SKM-1 treated with dmso at 0.1 percent for 144 hours (cell line): ENCODE results near the gene RSPRY1.
"Not testable (repeated sequence)": the region's sequence is repeated elsewhere in the genome, so short reads cannot be mapped to it uniquely, and the experiment has no call there.

ENCODE experiments used
- DNase-seq: peaks from one replicate; lab custom pipeline; 2025; ENCODE audit not compliant: unreplicated experiment; lab: John Stamatoyannopoulos, UW

RSPRY1 gene

GRCh38 chr16:57268804-57269800 is 83.0 kb downstream of the RSPRY1 start:
- DNase-seq, result no peak

DNA sequence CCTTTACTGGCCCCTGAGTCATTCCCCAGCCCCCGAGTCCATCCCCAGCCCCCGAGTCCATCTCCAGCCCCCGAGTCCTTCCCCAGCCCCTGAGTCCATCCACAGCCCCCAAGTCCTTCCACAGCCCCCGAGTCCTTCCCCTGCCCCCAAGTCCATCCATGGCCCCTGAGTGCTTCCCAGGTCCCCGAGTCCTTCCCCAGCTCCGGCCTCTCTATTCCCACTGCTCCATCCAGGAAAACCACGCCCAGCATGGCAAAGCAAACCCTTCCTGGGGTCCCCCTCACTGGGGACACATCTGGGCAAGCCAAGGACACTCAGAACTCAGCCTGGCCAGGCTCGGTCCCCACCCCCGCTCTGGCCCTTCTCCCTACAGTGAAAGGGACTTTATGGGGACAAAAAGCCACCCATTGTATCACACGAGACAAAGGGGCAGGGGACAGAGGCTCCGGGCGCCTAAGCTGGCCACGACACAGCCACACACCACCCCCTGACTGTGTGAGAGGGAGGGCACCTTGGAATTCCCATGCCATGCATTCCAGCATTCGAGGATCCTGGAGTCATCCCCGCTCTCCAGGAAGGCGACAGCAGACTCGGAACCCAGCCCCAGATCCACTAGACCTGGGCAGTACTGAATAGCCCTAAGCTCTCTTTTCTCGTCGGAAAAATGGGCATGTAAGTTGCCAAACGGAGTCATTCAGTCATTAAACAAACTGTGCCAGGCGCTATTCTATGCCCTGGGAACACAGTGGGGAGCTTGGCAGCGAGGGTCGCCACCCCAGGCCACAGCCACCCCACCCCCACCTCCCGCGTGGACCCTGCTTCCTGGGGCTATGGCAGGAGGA is 84.3 kb downstream of the RSPRY1 start:
- DNase-seq, result no peak

DNA sequence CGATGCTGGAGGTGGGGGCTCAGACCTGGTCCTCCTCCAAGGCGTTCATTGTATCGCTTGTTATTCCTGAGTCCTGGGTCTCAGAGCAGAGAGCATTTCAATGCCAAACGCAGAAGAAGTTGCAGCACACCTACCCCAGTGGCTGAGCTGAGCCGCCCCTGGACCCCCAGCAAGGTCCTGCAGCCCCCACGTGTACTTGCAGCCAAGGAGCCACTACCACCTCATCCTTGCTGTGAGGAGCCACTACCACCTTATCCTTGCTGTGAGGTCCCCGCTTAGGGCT is 84.9 kb downstream of the RSPRY1 start:
- no peak for DNase-seq

DNA sequence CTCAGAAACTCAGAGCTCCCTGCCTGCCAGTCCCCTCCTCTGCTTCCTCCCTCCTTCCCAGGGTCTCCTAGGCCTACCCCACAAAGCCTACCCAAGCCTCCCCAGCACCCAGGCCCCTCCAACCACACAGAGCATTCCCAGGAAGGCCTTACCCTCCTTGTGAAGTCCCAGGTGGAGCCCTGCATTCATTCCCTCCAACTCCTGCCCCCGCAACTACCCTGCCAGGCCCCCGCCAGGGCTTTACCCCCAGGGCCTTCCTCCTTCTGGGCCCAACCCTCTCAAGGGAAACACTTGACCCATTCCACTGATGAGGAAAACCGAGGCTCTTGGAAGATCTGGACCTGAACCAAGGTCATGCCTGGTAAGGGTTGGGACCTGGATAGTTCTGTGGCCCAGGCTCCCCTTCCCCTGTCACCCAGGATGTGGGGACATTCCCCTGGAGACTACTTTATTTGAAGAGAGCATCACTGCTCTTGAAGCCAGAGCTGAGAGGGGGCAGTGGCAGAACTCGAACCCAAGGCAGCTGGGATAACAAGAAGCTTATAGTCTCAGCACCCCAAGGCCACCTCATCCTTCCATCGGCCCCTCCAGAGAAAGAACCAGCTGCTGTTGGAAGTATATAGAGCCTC is 85.9 kb downstream of the RSPRY1 start:
- DNase-seq, result no peak

DNA sequence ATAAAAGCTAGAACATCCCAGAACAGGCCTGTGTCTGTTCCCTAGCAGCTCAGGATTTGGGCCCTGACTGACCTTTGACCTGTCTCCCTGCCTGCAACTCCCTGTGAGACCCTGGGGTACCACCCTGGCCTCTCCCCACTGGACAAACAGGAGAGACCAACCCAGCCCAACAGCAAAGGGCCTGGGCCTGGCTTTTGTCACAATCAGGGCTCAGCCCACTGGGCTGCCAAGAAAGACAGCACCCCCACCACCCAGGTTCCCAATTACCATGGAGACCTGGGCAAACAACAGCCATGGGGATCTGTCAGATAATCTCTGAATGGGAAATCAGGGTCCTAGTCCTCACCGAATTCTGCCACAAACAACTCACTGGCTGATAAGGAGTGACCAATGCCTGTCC is 87.2 kb downstream of the RSPRY1 start:
- DNase-seq, result no peak

GRCh38 chr16:57273826-57274225 is 87.7 kb downstream of the RSPRY1 start:
- DNase-seq, result no peak

- not testable (repeated sequence) for DNase-seq
Measured at GRCh38 chr16:57275946-57276345, 89.8 kb downstream of the RSPRY1 start.

DNA sequence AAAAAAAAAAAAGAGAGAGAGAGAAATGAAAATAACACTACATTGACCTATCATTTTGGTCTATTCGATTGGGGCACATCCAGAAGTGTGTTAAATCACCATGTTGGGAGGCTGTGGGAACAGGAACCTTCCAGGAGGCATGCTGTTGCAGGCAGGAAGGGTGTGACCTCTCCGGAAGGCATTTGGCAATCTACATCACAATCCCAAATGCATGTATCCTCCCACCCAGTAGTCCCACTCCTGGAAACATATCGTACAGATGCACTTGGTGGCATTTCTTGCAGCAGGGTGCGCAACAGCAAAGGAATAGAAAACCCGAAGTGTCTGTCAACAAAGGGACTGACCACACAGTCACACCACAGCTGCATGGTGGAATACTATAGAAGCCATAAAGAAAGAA is 90.5 kb downstream of the RSPRY1 start:
- no peak for DNase-seq

- peak; percentile 28 for DNase-seq
Measured at GRCh38 chr16:57277586-57277985, 91.5 kb downstream of the RSPRY1 start.

DNA sequence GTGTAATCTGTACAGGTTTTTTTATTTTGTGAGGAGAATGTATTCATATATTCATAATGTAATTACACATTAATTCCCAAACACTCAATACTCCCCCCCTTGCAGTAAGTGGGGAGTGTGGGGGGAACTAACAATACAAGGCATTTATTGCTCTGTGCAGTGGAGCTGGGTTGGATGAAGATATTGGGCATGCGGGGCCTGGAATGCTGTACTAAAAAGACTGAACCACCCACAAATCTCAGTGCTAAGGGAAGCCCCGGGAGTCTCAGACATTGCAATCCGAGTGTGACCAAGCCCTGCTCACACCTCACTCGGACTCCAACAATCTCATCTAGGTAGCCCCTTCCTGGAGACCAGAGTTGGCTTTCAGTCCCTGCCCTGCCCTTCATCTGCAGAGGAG is 92.4 kb downstream of the RSPRY1 start:
- no peak for DNase-seq

DNA sequence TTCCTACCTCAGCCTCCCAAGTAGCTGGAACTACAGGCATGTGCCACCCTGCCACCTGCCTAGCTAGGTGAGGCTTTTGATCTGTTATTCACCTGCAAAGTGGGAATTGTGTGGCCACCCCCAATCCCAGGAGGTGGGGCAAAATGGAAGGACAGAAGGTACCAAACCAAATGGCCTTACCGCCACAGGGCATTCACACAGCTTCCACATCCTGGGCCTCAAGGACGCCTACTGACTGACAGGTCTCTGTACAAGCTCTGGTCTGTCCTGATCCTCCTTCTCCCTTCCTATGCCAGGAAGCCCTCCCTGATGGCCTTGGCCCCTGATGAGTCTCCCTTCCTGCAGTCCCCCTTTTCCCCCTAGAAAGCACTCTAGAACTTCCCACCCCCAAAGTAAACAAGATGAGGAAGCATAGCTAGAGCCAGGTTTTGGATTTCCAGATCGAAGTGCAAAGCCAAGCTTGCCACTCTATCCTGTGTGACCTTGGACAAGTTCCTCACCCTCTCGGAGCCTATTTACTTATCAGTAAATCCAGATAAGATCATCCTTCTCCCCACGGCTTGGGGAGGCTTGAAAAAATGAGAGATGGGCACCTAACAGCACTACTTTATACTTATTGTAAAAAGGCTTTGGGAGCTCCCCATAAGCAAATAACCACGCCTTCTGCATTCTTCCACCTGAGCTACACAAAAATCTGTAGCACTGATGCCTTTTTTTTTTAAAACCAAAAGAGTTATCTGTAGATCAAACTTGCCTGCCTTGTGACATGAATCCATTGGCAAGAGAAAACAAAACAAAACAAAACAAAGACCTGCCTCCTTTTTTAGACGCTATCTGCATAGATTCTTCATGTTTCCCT is 93.9 kb downstream of the RSPRY1 start:
- DNase-seq, result no peak

DNA sequence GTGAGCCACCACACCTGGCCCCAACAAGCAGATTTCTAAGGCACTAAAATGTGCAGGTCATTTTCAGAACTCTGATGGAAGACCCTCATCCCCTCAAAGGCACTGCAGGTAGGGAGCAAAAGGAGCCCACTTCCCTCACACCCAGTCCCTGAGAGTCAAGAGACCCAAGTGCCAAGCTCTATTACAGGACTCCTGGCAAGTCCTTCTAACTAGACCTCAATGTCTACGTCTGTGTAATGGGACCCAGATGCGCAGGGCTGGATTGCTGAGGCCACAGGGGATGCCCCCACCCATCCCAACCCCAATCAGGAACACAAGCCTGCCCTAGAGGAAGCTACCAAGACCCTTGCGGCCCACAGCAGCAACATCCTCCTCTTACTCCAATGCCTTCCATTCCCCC is 95.7 kb downstream of the RSPRY1 start:
- DNase-seq, result no peak

GRCh38 chr16:57282510-57283213 is 96.5 kb downstream of the RSPRY1 start:
- no peak for DNase-seq

DNA sequence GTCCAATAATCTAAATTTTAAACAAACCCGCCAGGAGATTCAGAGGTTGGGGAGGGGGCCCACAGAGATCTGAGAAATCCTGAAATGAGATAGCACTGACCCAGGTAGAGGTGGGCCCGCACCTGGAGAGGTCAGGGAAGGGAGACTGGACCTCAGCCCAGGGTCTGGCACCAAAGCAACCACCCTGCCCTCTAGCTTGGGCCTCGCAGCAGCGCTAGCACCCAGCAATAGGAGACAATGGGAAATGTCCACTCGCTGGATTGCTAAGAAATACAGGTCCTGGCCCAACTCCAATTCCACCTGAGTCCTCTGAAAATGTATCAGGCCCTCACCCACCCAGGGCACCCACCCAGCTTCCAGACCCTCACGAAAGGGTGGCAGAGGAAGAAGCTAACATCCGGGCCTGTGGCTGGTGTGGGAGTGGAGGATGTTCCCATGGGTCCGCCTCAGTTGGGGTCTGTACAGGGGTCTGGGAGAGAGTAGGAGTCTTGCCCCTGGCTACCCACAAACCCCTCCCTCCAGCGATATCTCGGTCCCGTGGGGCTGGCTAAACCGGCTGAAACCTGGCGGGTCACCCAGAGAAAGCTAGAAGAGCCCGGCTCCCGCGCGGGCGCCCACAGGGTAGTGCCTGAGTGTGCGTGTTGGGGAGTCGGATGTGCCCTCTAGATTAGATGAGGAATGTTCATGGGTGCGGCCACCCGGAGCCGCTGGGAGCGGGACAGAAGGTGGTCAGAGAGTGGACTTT is 97.3 kb downstream of the RSPRY1 start:
- no peak for DNase-seq

DNA sequence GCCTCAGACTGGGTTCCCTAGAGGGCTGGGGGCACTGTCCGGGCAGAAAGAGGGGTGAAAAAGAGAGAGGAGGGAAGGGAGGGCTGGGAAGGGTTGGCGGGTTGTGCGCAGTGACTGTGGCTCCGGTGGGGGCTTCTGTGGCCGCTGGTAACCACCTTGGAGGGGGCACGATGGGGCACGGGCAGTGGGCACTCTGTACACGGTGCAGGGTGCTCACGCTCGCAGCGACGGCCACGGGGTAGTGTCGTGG is 97.8 kb downstream of the RSPRY1 start:
- no peak for DNase-seq

DNA sequence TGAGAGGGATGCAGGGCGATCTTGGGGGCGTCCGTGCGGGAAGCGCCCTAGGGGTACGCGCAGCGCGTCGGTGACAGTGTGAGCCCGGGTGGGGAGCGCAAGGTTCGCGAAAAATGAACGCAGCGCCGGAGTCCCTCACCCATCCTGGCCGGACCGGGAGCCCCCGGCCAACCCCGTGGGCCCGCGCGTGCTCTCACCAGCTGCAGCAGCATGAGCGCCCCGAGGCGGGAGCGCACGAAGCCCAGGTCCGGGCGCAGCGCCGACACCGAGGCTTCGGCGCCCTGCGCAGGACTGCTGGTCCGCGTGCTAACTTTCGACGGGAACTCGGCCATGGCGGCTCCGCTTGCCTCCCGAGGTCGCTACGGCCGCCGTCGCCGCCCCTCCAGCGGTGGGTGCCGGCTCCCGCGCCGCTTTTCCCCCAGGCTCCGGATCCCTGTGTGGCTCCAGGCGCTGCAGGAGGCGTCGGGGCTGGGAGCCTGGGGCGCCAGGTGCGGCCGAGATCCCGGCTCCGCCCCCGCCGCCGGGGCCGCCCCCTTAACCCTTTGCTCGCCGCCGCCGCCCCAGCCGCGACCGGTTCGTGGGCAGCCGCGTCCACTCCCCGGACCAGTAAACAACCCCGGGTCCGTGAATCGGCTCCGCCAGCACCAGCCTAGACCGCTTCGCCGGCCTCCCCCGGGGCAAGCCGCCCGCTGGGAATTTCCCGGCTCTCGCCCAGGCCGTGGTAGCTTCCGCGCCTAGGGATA is 98.3 kb downstream of the RSPRY1 start, which contains the start of gene PLLP:
PLLP (minus strand) TSS at position 464 of the 743 bp plus-strand sequence; CDS start at position 332, 132 bp downstream.
- DNase-seq, result no peak

GRCh38 chr16:57284952-57285363 is 98.8 kb downstream of the RSPRY1 start:
- DNase-seq, result no peak

GRCh38 chr16:57285379-57285778 is 99.2 kb downstream of the RSPRY1 start:
- no peak for DNase-seq
